Glomerular visceral epithelial cell (primary cell): ENCODE results near the gene RAC2.

ENCODE experiments used
- DNase-seq: peaks from one replicate; pipeline ENCODE4 v3.0.0-alpha.2; 2016; ENCODE audit errors: extremely low spot score

Gene RAC2

GRCh38 chr22:37275622-37276021 lies 31.6 kb upstream of the RAC2 start:
- no peak for DNase-seq

DNA sequence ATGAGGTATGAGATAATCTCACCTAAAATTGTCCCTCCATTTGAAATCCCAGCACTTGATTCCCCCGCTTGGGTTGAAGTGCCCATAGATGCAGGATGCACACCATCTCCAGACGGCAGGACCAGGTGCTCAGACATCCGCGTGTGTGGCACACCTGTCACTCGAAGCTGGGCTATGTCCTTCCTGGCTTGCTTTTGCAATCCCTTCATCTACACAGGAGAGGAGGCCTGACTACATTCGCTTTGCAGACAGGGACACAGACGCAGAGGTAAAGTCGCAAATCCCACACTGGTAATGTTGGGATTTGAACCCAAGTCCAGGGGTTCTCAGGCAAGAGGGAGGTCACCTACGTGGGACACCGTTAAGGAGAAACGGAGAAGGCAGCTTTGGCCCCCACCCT lies 31.1 kb upstream of the RAC2 start:
- no peak for DNase-seq

DNA sequence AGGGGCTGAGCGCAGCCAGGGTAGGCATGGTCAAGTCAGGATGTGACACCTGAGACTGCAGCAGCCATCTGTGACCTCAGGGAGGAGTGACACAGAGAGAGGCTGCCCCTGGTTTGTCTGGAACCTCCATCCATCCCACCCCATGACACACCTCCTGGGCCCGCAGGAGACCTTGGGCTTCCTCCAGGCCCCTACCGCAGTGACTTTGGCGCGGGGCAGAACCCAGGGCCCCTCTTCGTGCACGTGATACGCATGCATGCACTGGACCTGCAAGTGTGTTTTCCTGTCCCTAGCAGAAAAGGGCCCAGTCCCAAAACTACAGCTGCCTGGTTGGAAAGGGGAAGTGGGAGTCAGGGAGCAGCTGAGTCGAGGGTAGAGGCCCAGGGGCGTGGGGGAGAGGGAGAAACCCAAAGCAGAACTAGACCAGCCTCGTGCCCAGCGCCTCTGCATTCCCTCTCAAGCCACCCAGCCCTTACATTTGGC lies 30.4 kb upstream of the RAC2 start:
- DNase-seq: no peak

DNA sequence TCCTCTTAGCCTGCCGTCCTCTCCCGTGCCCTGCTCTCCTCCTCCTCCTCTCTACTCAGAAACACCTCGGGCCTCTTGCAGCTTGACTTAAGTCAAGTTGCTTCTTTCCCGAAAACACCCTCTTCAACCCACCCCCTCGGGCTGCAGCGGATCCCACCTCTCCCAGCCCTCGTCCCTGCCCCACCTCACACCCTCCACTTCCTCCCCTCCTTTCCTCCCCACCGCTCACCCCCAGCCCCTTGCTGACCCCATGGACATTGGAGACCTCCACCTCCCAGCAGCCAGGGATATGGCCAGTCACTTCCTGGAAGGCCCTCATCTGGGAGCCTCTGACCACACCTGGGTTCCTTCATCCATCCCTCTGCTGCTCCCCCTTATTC lies 29.8 kb upstream of the RAC2 start:
- DNase-seq: no peak

GRCh38 chr22:37273126-37273845 lies 29.2 kb upstream of the RAC2 start:
- DNase-seq: peak; percentile 70

DNA sequence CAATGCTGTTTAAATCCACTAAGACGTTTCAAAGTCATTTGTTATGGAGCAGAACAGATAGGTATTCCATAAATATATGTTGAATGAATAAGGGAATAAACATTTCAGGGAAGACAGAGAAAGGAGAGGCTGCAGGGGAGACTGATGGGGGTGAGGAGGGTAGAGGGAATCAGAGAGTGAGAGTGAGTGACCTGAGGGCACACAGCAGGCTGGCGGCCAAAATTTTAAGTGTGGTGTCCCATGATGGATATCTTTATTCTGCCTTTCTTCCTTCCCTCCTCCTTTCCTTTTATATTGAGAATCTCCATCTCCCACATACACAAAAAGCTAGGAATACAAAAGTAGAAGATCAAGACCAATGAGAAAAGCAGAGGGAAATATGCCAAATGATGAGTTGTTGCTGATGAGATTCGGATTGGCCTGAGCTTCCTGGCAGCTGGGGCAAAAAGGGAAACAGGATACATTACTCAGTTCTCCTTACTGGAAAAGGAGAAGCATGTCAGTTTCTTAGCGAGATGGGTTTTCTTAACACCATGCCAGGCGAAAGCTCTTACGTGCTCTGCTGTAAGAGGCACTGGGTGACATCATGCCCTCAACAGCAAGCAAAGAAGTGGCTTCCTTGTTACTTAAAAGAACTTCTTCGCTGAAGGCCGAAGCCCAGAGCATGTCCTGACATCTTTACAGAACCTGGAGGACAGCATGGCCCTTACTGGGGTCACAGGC lies 27.0 kb upstream of the RAC2 start:
- DNase-seq: no peak

DNA sequence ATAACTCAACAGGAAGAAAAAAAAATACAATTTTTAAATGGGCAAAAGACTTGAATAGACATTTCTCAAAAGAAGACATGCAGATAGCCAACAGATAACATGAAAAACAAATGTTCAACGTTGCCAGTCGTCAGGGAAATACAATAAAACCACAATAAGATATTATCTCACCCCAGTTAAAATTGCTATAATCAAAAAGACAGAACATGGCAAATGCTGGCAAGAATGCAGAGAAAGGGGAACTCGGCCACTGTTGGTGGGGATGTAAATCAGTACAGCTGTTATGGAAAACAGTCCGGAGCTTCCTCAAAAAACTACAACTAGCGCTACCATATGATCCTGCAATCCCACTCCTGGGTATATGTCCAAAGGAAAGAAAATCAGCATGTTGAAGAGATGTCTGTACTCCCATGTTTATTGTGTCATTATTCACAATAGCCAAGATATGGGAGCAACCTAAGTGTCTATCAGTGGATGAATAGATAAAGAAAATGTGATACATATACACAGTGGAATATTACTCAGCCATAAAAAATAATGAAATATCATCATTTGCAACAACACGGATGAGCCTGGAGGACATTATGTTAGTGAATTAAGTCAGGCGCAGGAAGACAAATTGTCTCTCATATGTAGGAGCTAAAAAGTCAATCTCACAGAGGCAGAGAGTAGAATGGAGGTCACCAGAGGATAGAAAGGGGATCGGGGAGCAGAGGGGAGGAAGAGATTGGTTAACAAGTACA lies 26.0 kb upstream of the RAC2 start:
- no peak for DNase-seq

DNA sequence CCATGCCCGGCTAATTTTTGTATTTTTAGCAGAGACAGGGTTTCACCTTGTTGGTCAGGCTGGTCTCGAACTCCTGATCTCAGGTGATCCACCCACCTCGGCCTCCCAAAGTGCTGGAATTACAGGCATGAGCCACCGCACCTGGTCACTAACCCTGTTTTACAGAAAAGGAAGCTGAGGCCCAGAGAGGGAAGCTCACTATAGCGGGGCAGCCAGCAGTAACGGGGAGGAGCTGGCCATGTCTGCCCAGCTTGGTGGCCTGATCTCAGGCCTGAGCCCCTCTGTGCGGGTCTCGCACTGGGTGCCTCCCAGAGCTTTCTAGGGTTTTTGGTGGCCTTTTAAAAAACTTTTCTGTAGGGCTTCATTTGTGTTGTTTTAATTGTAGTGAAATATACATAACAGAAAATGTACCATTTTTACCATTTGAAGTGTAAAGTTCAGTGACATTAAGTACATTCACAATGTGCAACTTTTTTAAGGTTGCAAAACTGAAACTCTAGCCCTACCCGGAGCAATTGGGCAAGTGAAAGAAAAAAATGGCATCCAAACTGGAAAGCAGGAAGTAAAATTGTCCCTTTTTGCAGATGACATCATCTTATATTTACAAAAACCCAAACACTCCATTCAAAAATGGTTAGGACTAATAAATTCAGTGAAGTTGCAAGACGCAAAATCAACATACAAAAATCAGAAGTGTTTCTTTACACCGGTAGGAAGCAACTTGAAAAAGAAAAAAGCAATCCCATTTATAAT lies 23.8 kb upstream of the RAC2 start:
- DNase-seq: no peak

GRCh38 chr22:37267135-37267587 lies 23.1 kb upstream of the RAC2 start:
- DNase-seq: no peak

DNA sequence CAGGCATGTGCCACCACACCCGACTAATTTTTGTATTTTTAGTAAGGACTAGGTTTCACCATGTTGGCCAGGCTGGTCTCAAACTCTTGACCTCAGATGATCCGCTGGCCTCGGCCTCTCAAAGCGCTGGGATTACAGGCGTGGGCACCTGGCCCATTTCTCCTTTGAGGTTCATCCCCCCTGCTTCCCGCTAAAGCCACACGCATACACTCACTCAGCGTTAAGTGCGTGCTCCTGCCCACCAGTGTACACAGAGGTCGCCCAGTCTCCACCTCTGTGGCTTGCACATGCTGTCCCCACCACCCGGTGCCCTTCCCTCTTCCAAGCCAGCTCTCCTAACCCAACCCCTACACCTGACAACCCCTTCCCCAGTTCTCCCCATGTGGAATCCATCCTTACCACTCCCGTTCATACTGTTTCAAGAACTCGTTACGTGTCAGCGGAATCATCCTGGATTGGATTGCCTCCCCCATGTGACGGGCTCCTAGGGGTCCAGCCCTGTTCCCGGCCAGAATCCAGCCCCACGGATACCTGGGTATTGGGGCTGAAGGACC lies 22.6 kb upstream of the RAC2 start:
- DNase-seq: no peak

DNA sequence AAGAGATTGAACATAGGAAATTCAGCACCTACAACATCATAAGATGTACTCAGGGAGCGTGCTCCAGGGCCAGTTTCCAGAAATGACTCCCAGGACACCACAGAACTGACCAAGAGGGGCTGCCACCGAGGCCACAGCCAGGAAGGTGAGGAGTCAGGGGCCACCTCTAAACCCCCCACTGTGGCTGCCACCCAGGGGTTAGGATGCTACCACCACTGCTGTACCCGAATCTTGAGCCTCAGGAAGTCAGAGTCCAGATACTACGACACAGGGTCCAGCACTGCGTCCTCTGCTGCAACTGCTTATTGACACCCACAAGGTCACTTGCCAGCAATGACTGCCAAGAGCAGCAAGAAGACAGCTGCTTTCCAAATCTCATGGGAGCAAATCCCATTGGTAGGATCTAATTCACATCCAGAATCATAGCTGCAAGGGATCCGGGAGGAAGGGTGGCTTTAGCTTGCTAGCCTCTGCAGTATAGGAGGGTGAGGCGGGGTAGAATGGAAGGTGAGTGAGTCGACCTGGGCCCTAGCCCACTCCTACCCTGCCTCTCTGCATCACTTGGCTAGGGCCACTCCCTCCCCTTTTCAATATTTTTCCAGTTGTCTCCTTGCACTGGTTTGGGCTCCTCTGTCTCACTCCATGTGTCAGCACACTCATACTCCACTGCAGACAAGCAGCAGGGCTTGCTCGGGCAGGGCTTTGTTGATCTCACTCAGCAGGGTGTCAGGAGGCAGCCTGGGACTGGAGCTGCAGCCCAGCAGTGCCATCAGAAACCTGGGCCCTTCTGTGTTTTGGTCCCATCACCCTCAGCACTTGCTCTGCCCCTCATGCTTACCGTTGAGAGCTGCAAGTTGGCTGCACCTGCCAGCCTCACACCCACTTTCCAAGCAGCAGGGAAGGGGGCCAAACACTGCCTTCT lies 20.2 kb upstream of the RAC2 start:
- no peak for DNase-seq

- no peak for DNase-seq
These were observed 18.3 kb upstream of the RAC2 start for GRCh38 chr22:37262346-37262745.

- DNase-seq: peak; percentile 52
These were observed 16.9 kb upstream of the RAC2 start for GRCh38 chr22:37260901-37261336.

GRCh38 chr22:37260155-37260795 lies 16.2 kb upstream of the RAC2 start:
- DNase-seq: no peak

DNA sequence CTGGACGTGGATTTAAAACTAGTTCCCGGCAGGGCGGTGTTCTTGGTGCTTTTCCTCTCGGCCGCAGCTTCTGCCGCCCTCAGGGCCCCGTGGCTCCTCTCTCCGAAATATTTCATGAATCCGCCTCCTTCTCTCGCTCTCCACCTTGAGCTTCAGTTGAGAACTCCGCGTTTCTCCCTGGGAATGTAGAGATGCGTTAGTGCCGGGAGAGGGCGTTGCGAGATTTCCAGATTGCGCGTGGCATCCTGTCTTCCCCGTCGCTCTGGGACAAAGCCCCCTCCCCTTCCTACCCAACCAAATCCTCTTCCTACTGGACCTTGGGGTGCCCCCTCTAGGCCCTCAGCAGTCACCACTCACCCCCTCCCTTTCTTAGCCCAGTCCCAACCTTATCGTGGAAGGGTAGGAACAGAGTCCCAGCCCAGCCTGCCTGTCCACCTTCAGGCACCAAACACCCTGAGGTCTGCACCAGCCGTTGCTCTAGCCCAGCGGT lies 15.5 kb upstream of the RAC2 start:
- DNase-seq: peak; percentile 22

GRCh38 chr22:37258753-37259401 lies 14.8 kb upstream of the RAC2 start:
- no peak for DNase-seq

DNA sequence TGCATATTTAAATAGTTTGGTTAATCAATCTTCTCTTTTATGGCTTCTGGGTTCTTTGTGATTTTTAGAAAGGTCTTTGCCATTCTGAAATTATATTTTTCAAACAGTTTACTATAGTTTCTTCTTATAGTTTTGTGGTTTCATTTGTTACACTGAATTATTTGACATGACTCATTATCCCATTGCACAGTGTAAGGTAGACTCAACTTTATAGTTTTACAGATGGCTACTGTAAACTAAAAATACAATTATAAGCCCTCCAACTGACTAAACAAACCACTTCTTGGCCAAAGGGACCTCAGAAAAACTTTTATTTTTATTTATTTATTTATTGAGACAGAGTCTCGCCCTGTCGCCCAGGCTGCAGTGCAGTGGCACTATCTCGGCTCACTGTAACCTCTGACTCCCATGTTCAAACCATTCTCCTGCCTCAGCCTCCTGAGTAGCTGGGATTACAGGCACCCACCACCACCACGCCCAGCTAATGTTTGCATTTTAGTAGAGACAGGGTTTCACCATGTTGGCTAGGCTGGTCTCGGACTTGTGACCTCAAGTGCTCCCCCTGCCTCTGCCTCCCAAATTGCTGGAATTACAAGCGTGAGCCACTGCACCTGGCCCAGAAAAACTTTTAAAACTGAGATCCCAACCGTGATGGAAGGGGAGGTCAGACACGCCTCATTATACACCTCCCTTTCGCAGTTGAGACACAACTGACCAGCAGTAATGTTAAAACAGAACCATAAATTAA lies 14.1 kb upstream of the RAC2 start:
- DNase-seq: no peak

DNA sequence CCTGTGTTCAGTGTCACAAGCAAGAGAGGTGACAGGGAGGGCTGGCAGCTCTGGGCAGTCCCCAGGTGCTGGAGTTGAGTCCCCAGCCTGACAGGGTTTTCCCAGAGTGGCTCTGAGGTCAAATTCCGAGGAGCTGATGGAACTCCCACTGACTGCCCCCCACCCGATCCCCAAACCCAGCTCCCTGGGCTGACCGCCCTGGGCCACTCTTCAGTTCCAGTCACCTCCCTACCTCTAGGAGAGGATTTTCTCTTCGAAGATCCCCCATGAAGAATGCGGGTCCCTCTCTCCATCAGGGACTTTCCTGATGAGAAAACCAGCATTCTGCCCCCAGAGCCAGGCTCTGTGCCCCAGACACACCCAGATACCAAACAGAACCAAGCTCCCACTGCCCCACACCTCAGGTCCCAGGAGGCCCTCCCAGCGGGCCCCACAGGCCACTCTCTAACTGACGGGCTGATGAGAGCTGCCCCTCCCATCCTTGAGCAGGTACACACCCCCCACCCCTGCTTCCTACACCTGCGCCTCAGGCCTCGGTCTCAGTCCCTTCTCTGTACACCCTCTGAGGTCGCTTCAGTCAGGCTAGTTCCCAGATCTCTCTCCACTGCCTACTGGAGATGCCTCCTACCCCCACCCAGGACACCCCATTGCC lies 12.1 kb upstream of the RAC2 start:
- no peak for DNase-seq
